PFSK-1 (cell line): ENCODE data around the gene RAC2.

Experiments
- FOXP2 ChIP-seq: optimal IDR thresholded peaks from 2 replicates; pipeline ENCODE3; 2011; ENCODE audit warnings: borderline replicate concordance, control low read depth, inconsistent platforms; ENCODE audit not compliant: insufficient read depth; ENCODE audit errors: extremely low read length, extremely low read depth
- POLR2AphosphoS5 ChIP-seq: IDR thresholded peaks from 2 replicates; pipeline ENCODE4 v1.6.1; 2012; ENCODE audit warnings: low read depth, mild to moderate bottlenecking, control low read depth, low read length, moderate library complexity
- SIN3A ChIP-seq: IDR thresholded peaks from 2 replicates; pipeline ENCODE4 v1.6.1; 2012; ENCODE audit warnings: mild to moderate bottlenecking, low read length, moderate library complexity, borderline replicate concordance; ENCODE audit not compliant: insufficient read depth
- TAF1 ChIP-seq: IDR thresholded peaks from 2 replicates; pipeline ENCODE4 v1.6.1; 2012; ENCODE audit warnings: low read length, control low read depth, borderline replicate concordance; ENCODE audit not compliant: insufficient read depth
- TF ChIP-seq, protein P1 (sequence below), 2 experiments: IDR thresholded peaks; 2 replicates each; pipeline versions ENCODE4 v1.6.1 to v1.8.0; 2011 to 2012; ENCODE audit warnings: low read depth in 2 of 2, low read length in 2 of 2, control low read depth in 1 of 2, inconsistent platforms in 1 of 2, mild to moderate bottlenecking in 1 of 2, moderate library complexity in 1 of 2; ENCODE audit not compliant: insufficient read depth in 1 of 2

The RAC2 gene

GRCh38 chr22:37256075-37256726, 12.1 kb upstream of the RAC2 start:
- TF ChIP-seq FOXP2 (no peak), SIN3A (no peak), POLR2AphosphoS5 (no peak), TAF1 (no peak)
- TF ChIP-seq, protein P1, sequence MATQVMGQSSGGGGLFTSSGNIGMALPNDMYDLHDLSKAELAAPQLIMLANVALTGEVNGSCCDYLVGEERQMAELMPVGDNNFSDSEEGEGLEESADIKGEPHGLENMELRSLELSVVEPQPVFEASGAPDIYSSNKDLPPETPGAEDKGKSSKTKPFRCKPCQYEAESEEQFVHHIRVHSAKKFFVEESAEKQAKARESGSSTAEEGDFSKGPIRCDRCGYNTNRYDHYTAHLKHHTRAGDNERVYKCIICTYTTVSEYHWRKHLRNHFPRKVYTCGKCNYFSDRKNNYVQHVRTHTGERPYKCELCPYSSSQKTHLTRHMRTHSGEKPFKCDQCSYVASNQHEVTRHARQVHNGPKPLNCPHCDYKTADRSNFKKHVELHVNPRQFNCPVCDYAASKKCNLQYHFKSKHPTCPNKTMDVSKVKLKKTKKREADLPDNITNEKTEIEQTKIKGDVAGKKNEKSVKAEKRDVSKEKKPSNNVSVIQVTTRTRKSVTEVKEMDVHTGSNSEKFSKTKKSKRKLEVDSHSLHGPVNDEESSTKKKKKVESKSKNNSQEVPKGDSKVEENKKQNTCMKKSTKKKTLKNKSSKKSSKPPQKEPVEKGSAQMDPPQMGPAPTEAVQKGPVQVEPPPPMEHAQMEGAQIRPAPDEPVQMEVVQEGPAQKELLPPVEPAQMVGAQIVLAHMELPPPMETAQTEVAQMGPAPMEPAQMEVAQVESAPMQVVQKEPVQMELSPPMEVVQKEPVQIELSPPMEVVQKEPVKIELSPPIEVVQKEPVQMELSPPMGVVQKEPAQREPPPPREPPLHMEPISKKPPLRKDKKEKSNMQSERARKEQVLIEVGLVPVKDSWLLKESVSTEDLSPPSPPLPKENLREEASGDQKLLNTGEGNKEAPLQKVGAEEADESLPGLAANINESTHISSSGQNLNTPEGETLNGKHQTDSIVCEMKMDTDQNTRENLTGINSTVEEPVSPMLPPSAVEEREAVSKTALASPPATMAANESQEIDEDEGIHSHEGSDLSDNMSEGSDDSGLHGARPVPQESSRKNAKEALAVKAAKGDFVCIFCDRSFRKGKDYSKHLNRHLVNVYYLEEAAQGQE (IDR thresholded peaks at IDR 0.05; ENCODE audit: insufficient read depth in 1 of 2, low read depth in 2 of 2, low read length in 2 of 2), result no peak

DNA sequence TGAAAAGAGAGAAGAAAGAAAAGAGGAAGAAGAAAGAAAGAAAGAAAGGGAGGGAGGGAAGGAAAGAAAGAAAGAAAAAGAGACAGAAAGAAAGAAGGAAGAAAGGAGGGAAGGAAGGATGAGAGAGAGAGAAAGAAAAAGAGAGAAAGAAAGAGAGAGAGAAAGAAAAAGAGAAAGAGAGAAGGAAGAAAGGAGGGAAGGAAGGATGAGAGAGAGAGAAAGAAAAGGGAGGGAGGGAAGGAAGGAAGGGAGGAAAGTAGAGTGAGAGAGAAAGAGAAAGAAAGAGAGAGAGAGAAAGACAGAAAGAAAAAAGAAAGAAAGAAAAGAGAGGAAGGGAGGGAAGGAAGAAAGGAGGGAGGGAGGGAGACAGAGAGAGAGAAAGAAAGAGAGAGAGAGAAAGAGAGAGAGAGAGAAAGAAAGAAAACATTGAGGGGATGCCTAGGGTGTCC, 11.5 kb upstream of the RAC2 start:
- no peak for TF ChIP-seq FOXP2
- no peak for TF ChIP-seq SIN3A
- TF ChIP-seq POLR2AphosphoS5, result no peak
- TF ChIP-seq, protein P1 (IDR thresholded peaks at IDR 0.05; ENCODE audit: insufficient read depth in 1 of 2, low read depth in 2 of 2, low read length in 2 of 2), result no peak
- no peak for TF ChIP-seq TAF1

DNA sequence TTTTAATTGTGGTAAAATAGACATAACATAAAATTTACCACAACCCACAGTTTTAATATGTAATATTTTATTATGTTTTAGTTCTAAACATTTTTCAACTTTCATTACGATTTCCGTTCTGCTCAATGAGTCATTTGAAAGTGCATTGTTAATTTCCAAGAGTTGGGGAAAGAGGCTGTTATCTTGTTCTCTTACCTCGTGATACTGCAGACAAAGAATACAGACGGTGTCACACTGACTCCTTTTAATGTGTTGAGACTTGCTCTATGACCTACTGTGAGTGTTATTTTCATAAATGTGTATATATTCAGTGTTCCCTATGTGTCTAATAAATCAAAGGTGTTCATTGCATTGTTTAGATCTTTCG, 10.8 kb upstream of the RAC2 start:
- TF ChIP-seq SIN3A (no peak), POLR2AphosphoS5 (no peak), FOXP2 (no peak), TAF1 (no peak)
- TF ChIP-seq, protein P1 (IDR thresholded peaks at IDR 0.05; ENCODE audit: insufficient read depth in 1 of 2, low read depth in 2 of 2, low read length in 2 of 2), result no peak

GRCh38 chr22:37254209-37254866, 10.3 kb upstream of the RAC2 start:
- no peak for TF ChIP-seq TAF1
- TF ChIP-seq POLR2AphosphoS5, result no peak
- TF ChIP-seq, protein P1 (IDR thresholded peaks at IDR 0.05; ENCODE audit: insufficient read depth in 1 of 2, low read depth in 2 of 2, low read length in 2 of 2), result no peak
- TF ChIP-seq SIN3A, result no peak
- no peak for TF ChIP-seq FOXP2
